ENCODE data around the gene UVRAG. TPM values are rescaled to one million over a fixed set of nuclear protein-coding genes. Genes with fewer than 3 reads are reported as not detected.

The UVRAG gene
- total and polyA plus RNA-seq, 2 of the 13 experiments (the other 11 are each of a cell fraction or from before 2014, with no cell fraction given), result 9.7 to 17.3 TPM

GRCh38 chr11:75795276-75796090 is 19.5 kb upstream of the UVRAG start (continued):
- TF ChIP-seq NFE2L2 (IDR thresholded peaks at IDR 0.05; ENCODE audit: low read length) (no peak), POGZ (CRISPR knock-in tag; IDR thresholded peaks at IDR 0.05) (0 out of 2 replicates have a peak, but pooled peaks have one; percentile 15), UBTF (CRISPR knock-in tag; IDR thresholded peaks at IDR 0.05) (0 out of 2 replicates have a peak, but pooled peaks have one; percentile 9), GTF3A (CRISPR knock-in tag; conservative IDR thresholded peaks at IDR 0.05) (no peak), HMG20B (CRISPR knock-in tag; conservative IDR thresholded peaks at IDR 0.05) (0 out of 2 replicates have a peak, but pooled peaks have one; percentile 29), ZBTB14 (CRISPR knock-in tag; IDR thresholded peaks at IDR 0.05) (no peak), ZIK1 (CRISPR knock-in tag; IDR thresholded peaks at IDR 0.05; ENCODE audit: borderline replicate concordance, low read depth) (no peak), ZNF160 (CRISPR knock-in tag; IDR thresholded peaks at IDR 0.05) (no peak), TRAFD1 (CRISPR knock-in tag; IDR thresholded peaks at IDR 0.05; ENCODE audit: borderline replicate concordance) (no peak), ZNF556 (CRISPR knock-in tag; IDR thresholded peaks at IDR 0.05; ENCODE audit: borderline replicate concordance) (peak; percentile 49; the same call in 1 of the 2 replicates), SNAPC5 (CRISPR knock-in tag; IDR thresholded peaks at IDR 0.05; ENCODE audit: borderline replicate concordance) (no peak), ZNF17 (CRISPR knock-in tag; IDR thresholded peaks at IDR 0.05) (no peak), GRHL1 (CRISPR knock-in tag; conservative IDR thresholded peaks at IDR 0.05) (no peak), RFXAP (CRISPR knock-in tag; IDR thresholded peaks at IDR 0.05; ENCODE audit: borderline replicate concordance) (no peak), AGO1 (IDR thresholded peaks at IDR 0.05; ENCODE audit: low read depth, low read length, poor library complexity, severe bottlenecking) (no peak), ZNF350 (CRISPR knock-in tag; IDR thresholded peaks at IDR 0.05; ENCODE audit: borderline replicate concordance, low read depth) (no peak), ZNF253 (CRISPR knock-in tag; IDR thresholded peaks at IDR 0.05; ENCODE audit: borderline replicate concordance) (no peak), MIER2 (CRISPR knock-in tag; IDR thresholded peaks at IDR 0.05) (0 out of 2 replicates have a peak, but pooled peaks have one; percentile 19), ZFP37 (CRISPR knock-in tag; IDR thresholded peaks at IDR 0.05; ENCODE audit: borderline replicate concordance) (no peak)

Data from HepG2 (cell line).